Eye (tissue), 1 donor: ENCODE results near the gene RIMKLB.
A peak's percentile ranks its signal among the peaks of the same experiment; 100 is the strongest.
"Not testable (repeated sequence)": the region's sequence is repeated elsewhere in the genome, so short reads cannot be mapped to it uniquely, and the experiment has no call there.

Experiments
- DNase-seq: peaks from one replicate; pipeline ENCODE4 v3.0.0-alpha.2; 2015

The RIMKLB gene

DNA sequence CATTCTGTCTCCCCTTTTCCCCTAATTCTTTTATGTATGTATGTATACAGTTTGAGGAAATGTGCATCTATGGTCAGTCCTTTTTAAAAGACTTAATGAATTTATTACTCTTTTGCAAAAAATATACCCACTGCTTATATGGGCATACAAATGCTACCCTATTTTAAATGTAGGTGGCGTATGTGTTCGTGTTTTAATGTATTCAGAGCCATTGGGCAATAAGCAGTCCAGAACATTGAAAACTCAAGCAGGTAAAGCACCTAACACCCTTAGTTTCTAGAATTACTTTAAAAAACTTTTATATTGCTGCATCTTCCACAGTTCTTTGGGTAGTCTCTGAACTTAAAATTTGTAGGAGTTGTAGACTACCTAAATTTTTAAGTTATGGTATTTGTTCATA, 82.1 kb downstream of the RIMKLB start:
- DNase-seq = no peak

DNA sequence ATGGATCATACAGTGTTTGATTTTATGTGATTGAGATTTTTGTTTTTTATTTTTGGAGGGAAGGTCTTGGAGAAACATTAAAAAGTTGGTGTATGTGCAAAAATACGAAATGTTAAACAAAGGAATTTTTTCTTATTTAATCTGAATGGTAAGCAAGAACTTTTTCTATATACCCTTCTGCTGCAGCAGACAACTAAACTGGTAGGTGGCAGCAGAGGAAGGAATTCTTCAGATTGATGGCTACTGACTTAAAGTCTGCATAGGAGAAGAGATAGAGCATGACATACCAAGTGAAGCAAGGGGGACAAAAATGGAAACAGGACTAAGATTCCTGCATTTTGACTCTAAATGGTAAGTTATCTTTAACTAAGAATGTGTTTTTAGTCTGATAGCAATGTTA, 82.6 kb downstream of the RIMKLB start:
- DNase-seq = peak; percentile 46

DNA sequence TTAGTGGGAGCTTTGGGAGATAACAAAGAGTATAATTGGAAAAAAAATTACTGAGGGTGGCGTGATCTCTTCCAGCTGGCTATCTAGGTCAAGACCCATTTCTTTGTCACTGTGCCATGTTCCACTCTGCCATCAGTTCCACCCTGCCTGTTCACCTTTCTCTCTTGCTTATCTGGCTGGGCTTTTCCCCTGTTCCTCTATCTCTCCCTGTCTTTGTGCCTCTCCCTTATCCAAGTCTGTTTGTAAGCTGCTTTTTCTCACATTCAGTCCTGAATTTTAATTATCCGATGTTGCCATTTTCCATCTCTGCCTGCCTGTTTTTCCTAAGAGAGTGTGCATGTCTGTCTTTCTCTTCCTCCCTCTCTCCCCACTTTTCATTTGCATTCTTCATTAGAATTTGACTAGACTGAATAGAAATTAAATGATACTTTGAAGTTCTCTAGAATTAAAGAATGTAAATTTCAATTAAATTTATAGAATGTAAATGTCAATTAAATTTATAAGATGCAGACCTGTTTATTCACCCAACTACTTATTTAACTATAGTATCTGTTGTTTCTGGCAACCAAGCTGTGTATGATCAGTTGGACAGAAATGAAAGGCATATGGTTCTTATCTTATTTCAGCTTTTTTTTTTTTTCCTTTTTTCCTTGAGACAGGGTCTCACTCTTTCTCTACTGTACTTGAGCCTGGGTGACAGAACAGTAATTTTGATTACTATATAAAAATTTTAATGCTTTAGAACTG, 83.8 kb downstream of the RIMKLB start:
- peak; percentile 11 for DNase-seq

DNA sequence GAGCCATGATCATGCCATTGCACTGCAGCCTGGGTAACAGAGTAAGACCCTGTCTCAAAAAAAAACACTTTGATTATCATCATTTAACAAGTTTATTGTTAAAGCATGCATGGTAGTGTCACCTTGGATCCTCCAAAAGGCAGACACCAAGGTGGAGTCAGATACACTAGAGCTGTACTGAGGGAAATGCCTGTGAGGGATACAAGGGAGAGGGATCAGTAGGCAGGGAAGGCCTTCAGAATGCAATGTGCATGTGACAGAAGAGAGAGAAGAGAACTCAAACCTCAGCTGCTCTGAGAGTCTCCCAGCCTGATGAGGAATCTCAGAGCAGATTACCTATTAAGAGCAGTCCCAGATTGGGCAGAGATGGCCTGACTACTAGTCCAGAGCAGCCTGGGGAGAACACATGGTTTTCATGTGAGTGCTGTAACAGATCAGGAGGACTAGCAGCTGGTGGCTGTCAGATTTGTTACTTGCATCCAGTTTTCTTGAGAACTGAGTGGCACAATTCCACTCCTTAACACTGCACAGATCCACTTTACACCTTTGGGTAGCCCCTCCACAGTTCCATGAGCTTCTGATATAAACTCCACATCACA, 86.6 kb downstream of the RIMKLB start:
- no peak for DNase-seq

DNA sequence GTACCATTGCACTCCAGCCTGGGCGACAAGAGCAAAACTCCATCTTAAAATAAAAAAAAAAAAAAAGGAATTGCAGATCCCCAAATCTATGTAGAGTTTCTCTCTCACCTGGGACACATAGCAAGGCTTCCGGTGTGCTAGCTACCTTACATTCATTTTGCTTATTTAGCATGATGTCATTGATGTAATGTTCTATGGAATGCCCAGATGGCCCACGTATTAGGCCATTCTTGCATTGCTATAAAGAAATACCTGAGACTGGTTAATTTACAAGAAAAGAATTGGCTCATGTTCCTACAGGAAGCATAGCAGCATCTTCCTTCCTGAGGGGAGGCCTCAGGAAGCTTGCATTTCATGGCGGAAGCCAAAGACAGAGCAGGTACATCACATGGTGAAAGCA, 87.7 kb downstream of the RIMKLB start:
- no peak for DNase-seq

DNA sequence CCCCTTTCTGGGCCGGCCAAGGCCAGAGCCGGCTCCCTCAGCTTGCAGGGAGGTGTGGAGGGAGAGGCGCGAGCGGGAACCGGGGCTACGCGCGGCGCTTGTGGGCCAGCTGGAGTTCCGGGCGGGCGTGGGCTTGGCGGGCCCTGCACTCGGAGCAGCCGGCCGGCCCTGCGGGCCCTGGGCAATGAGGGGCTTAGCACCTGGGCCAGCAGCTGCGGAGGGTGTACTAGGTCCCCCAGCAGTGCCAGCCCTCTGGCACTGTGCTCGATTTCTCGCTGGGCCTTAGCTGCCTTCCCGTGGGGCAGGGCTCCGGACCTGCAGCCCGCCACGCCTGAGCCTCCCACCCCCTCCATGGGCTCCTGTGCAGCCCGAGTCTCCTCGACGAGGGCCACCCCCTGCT, 89.4 kb downstream of the RIMKLB start:
- DNase-seq = not testable (repeated sequence)

DNA sequence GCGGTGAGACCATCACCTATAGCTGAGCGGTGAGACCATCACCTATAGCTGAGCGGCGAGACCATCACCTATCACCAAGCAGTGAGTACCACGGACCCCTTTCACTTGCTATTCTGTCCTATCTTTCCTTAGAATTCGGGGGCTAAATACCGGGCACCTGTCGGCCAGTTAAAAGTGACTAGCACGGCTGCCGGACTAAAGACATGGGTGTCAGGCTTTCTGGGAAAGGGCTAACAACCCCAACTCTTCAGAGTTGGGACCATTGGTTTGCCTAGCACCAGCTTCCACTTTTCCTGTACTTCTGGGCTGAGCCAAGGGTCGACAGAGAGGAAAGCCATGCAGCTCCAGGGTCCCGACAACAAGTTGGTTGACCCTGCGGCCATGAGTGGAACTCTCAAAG, 90.9 kb downstream of the RIMKLB start:
- not testable (repeated sequence) for DNase-seq

DNA sequence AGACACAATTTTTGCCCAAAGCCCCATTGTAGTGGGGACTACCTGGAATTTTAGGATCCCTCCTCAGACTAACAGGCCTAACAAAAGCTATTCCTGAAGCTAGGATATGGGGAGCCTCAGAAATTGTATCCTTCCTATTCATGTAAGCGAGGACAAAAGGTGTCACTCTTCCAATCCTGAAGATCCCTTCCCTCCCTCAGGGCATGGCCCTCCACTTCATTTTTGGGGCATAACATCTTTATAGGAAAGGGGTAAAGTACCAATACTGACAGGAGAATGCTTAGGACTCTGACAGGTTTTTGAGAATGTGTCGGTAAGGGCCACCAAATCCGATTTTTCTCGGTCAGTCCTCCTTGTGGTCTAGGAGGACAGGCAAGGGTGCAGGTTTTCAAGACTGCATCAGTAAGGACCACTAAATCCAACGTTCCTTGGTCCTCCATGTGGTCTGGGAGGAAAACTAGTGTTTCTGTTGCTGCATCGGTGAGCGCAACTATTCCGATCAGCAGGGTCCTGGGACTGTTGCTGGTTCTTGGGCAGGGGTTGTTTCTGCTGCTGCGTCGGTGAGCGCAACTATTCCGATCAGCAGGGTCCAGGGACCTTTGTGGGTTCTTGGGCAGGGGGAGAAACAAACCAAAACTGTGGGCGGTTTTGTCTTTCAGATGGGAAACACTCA, 91.7 kb downstream of the RIMKLB start:
- not testable (repeated sequence) for DNase-seq

DNA sequence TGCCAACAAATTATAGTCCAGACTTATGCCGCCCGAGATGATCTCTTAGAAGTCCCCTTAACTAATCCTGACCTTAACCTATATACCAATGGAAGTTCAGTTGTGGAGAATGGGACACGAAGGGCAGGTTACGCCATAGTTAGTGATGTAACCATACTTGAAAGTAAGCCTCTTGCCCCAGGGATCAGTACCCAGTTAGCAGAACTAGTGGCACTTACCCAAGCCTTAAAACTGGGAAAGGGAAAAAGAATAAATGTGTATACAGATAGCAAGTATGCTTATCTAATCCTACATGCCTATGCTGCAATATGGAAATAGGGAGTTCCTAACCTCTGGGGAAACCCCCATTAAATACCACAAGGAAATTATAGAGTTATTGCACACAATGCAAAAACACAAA, 95.4 kb downstream of the RIMKLB start:
- not testable (repeated sequence) for DNase-seq

DNA sequence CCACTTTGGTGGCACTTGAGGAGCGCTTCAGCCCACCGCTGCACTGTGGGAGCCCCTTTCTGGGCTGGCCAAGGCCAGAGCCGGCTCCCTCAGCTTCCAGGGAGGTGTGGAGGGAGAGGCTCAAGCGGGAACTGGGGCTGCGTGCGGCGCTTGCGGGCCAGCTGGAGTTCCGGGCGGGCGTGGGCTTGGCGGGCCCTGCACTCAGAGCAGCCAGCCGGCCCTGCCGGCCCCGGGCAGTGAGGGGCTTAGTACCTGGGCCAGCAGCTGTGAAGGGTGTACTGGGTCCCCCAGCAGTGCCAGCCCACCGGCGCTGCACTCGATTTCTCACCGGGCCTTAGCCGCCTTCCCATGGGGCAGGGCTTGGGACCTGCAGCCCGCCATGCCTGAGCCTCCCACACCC, 96.8 kb downstream of the RIMKLB start:
- not testable (repeated sequence) for DNase-seq

DNA sequence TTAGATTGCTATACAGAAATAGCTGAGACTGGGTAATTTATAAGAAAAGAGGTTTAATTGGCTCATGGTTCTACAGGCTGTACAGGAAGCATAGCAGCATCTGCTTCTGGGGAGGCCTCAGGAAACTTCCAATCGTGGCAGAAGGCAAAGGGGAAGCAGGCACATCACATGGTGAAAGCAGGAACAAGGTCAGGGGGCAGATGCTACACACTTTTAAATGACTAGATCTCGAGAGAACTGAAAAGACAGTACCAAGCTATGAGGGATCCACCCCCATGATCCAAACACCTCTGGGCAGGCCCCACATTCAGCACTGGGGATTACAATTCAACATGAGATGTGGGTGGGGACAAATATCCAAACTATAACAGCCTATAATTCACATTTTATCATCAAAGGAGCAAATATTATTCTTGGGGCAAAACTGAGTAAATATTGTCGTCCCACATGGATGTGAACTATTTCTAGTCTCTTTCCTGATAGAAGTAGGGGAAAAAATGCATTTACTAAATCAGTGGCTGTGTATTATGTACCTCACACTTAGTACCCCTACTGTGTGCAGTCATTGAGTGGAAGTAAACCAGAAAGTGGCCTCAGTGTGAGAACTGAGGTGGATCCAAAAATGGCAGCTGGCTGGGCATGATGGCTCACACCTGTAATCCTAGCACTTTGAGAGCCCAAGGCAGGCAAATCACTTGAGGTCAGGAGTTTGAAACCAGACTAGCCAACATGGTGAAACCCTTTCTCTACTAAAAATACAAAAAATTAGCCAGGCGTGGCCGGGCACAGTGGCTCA, 99.2 kb downstream of the RIMKLB start:
- DNase-seq = no peak

DNA sequence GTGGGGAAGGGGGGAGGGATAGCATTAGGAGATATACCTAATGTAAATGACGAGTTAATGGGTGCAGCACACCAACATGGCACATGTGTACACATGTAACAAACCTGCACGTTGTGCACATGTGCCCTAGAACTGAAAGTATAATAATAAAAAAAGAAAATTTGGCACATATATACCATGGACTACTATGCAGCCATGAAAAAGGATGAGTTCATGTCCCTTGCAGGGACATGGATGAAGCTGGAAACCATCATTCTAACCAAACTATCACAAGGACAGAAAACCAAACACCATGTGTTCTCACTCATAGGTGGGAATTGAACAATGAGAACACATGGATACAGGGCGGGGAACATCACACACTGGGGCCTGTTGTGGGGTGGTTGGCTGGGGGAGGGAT, 103.4 kb downstream of the RIMKLB start:
- DNase-seq = not testable (repeated sequence)

DNA sequence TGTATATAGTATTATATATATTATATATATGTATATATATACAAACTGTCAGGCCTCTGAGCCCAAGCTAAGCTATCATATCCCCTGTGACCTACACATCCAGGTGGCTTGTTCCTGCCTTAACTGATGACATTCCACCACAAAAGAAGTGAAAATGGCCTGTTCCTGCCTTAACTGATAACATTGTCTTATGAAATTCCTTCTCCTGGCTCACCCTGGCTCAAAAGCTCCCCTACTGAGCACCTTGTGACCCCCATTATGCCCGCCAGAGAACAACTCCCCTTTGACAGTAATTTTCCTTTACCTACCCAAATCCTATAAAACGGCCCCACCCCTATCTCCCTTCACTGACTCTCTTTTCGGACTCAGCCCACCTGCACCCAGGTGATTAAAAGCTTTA, 107.0 kb downstream of the RIMKLB start:
- DNase-seq = not testable (repeated sequence)

DNA sequence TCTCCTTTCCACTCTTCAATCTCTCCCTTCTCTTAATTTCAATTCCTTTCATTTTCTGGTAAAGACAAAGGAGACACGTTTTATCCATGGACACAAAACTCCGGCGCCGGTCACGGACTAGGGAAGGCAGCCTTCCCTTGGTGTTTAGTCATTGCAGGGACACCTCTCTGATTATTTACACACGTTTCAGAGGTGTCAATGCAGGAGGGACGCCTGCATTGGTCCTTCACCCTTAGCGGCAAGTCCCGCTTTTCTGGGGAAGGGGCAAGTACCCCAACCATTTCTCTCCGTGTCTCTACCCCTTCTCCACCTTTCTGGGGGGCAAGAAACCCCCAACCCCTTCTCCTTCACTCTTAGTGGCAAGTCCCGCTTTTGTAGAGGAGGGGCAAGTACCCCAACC, 107.7 kb downstream of the RIMKLB start:
- DNase-seq = not testable (repeated sequence)

DNA sequence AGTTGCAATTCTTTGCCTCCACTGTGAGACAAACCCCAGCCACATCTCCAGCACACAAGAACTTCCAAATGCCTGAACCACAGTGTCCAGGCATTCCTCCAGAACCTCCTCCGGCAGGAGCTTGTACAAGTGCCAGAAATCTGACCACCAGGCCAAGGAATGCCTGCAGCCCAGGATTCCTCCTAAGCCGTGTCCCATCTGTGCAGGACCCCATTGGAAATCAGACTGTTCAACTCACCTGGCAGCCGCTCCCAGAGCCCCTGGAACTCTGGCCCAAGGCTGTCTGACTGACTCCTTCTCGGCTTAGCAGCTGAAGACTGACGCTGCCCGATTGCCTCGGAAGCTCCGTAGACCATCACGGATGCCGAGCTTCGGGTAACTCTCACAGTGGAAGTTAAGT, 109.3 kb downstream of the RIMKLB start:
- not testable (repeated sequence) for DNase-seq

DNA sequence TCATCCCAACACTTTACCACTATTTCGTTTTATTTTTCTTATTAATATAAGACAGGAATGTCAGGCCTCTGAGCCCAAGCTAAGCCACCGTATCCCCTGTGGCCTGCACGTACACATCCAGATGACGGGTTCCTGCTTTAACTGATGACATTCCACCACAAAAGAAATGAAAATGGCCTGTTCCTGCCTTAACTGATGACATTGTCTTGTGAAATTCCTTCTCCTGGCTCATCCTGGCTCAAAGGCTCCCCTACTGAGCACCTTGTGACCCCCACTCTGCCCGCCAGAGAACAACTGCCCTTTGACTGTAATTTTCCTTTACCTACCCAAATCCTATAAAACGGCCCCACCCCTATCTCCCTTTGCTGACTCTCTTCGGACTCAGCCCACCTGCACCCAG, 112.3 kb downstream of the RIMKLB start:
- not testable (repeated sequence) for DNase-seq

DNA sequence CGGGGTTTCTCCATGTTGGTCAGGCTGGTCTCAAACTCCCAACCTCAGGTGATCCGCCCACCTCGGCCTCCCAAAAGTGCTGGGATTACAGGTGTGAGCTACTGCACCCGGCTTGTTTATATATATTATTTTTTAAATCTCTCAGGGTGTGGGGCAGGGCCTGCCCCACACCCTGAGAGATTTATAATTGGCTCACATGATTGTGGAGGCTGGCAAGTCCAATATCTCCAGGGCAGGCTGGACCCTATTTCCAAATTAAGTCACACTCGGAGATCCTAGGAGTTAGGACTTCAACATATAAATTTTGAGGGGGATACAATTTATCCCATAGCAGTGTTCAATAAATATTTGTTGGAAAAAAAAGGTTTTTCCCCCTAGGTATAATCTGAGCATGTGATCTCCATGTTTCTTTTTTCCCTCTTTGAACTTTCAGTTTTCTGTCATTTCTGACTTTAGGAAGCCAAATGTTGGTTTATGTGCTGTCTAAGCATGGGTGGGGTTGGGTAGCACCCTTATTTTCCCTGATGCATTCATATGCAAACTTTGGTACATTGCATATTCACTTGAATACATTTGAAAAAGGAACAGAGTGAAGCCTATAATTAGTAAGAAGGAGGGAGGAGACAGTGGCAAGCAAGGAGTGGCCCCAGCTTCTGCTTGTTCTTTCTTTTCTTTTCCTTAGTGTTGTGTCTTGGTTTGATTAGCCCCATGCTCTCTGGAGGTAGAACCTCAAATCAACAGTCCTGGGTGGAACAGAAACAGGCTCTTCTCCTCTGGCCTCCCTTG, 116.0 kb downstream of the RIMKLB start:
- DNase-seq = no peak

DNA sequence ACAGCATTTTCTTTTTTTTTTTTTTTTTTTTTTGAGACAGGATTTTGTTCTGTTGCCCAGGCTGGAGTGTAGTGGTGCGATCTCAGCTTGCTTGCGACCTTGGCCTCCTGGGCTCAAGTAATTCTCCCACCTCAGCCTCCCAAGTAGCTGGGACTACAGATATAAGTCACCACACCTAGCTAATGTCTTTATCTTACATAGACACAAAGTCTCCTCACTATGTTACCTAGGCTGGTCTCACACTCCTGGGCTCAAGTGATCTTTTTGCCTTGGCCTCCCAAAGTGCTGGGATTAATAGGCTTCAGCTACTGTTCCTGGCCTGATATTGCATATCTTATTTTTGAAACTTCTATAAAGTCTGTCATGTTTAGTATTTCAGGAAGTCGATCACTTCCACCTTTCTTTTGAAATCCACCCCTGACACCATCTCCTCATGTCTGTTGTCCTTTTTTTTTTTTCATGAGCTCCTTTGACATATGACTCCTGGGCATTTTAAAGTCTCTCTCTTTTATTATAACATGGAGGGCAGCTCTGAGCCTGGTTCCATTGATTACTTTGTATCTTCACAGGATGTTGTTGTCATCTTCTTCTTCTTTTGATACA, 118.8 kb downstream of the RIMKLB start:
- no peak for DNase-seq

DNA sequence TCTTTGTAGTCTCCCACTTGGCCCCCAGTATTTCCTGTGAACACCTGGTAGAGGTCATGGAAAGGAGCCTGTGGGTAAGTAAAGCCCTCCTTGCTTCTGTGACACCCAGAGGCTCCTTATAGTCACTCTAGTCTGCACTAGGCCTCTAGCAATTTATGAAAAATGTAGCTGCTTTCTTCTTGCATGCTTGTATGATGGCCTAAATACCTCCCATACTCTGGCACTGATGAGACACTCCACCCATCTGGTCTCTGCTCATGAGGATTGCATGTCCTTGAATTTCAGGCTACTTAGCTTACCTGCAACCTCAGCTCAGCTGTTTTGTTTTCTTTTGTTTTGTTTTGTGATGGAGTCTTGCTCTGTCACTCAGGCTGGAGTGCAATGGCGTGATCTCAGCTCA, 120.1 kb downstream of the RIMKLB start:
- no peak for DNase-seq

DNA sequence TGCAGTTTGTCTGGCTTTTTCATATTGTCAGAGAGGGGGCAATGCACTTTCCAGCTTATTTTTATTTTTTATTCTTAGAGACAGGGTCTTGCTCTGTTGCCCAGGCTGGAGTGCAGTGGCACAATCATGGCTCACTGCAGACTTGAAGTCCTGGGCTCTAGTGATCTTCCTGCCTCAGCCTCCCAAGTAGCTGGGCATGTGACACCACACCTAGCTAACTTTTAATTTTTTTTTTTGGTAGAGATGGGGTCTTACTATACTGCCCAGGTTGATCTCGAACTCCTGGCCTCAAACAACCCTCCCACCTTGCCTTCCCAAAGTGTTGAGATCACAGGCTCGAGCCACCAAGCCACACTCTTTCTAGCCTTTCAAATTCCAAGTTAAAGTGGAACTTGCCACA, 120.7 kb downstream of the RIMKLB start:
- no peak for DNase-seq

DNA sequence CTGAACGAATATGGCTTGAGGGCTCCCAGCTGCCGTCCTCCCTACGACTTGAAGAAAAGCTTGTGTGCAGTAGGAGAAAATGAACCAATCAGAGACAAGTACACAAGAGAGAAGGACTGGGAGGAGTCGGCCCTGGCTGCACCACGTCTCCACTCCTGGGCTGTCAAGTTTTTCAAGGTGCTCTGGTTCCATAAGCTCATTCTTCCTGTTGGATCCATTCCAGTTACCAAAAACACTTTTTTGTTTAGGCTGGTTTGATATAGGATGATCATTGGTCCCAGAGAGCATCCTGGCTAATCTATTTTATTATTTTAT, 121.8 kb downstream of the RIMKLB start:
- no peak for DNase-seq
